ENCODE measurements around the gene GIT1.

GIT1 gene

GRCh38 chr17:29592850-29593551 lies 3.6 kb upstream of the GIT1 start, which contains the start of gene ANKRD13B:
TSS of gene ANKRD13B (plus strand) at chr17:29593132. CDS start at chr17:29593622, 490 bp downstream.
- peak; percentile 74 for DNase-seq

GRCh38 chr17:29591737-29592608 lies 2.5 kb upstream of the GIT1 start:
- DNase-seq, result peak; percentile 93

DNA sequence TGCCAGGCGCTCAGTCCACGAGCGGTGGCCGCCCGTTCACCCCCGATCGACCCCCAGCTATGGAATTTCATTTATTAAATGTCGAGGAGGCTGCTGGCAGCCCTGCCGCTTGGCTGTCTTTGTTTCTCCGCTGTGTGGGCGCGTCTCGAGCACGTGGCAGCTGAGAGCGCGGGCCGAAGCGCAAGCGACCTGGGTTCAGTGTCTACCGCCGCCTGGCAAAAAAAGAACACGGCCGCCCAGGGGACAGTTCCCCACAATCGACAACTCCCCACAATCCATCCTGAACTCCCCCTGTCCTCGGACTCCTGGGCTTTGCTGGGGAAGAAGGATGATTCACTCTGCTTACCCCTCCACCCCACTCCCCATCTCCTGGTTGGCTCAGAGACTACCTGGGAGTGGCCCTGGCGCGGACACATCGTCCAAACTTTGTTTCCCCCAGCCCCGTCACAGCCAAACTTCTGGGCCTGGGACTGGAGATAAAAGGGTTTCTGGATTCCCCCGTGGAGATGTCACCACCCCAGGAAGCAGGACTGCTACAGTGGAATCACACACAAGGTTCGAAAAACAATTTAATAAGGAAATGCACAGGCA lies 1.8 kb upstream of the GIT1 start:
- peak; percentile 93 for DNase-seq

- peak; percentile 67 for DNase-seq
Observed at GRCh38 chr17:29590411-29591145, 1.1 kb upstream of the GIT1 start.

DNA sequence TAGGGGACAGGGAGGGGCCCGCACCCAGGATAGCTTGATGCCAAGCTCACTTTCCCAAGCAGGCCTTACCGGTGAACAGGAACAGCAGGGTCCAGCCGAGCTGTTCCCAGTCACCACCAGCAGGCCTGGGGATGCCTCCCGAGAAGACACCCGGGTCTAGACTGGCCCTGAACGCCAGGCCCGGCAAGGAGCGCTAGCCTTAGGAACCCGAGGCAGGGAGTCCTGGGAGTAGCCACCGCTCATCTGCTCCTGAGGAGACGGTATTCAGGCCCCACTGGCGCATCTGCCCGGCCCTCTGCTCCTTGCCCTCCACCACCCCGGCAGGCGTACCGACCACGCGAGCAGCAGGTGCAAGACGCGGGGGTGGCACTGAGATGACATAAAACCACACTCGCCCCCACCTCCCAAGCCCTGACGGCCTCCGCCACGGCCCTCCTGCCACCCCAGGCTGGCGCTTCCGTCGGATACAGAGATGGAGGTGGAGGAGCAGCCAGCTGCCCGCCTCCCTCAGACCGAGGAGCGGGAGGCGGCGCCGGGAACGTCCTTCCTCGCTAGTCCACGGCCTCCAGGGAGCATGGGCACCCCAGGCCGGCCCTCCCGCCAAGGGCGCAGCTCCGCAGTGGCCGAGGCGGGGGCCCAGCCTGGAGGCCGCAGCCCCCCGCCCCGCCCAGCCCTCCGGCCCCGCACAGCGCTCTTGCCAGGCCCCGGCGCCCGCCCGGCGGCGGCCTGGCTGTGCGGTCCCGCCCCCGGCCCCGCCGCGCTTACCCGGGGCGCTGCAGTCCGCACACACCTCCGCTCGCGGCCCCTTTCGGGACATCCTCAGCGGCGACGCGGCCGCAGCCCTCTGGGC lies 661 bp downstream of the GIT1 start:
- no peak for DNase-seq

DNA sequence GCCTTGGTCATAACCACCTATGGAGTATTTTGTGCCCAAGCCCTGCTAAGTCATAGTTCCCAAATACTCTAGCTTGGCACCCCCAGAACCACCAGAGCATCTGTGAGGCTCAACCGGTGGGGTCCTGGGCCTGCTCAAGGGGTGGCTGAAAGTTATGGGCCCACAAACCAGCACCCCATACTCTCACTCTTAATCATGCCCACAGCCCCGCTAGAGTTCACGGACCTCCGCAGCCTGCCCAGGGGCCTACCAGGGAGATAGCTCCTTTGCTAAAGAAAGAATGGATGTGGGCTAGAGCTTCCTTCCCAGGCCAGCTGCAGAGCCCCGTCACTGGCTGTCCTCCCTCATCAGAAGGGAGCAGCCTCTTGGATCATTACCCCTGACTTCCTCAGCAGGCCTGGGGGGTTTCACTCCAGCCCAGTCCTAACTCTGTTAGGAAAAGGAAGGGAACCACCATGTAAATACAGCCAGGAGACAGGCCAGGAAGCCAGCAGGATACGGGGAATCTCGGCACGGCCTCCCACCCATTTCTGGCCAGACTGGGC lies 1.4 kb downstream of the GIT1 start:
- no peak for DNase-seq

GRCh38 chr17:29587591-29587990 lies 1.9 kb downstream of the GIT1 start:
- DNase-seq, result no peak

- DNase-seq, result no peak
Observed at GRCh38 chr17:29586676-29587469, 2.6 kb downstream of the GIT1 start.

GRCh38 chr17:29585080-29585751 lies 4.2 kb downstream of the GIT1 start:
- no peak for DNase-seq

DNA sequence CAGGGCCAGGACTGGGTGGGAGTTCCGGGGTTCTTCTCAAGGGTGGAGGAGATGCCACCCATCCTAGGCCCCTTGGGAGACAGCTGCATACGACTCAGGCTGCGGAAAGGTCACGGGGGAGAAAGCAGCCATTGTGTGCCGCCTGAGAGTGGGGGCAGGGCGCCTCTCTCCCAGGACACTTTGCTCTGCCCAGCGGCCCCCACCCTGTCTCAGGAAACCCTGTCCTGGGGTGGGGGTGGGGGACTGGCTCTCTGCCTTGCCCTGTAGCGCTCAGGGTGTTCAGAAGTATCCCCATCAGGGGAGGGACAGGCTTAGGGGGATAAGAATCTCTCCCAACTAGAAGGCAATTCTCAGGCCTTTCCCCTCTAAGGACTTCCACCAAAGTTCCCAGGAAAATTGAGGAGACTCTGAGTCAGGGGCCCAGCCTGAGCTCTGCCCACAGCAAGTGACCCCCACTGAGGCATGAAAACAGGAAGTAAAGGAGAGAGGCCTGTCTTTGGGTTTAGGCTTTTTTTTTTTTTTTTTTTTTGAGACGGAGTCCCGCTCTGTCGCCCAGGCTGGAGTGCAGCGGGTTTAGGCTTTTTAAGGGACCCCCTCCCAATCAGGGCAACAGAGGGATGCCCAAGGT lies 4.9 kb downstream of the GIT1 start:
- DNase-seq, result no peak

GRCh38 chr17:29583324-29584248 lies 5.9 kb downstream of the GIT1 start:
- peak; percentile 59 for DNase-seq

- DNase-seq, result peak; percentile 81
Observed at GRCh38 chr17:29582772-29583171, 6.7 kb downstream of the GIT1 start.

DNA sequence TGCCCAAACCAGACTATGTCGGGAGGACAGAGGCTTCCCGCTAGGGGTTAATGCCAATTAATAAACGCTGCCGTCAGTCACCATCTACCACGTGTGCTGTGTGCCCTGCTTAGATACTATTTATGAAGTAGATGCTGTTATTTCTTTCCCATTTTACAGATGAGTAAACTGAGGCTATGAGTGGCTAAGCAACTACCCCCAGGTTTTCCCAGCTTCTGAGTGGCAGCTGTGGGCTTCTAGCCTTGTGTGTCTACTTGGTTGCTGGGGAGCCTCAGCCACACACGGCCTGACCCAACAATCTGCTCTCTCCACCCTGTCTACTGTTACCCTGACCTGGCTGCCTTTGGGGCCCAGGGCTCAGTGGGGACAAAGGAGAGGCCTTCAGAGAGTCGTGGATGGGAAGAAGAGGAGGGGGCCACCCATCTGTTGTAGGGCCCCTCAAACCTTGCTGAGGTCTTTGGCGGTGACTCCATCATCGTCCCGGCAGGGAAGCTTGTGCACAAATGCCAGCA lies 7.1 kb downstream of the GIT1 start:
- DNase-seq, result peak; percentile 62

GRCh38 chr17:29581583-29582253 lies 7.7 kb downstream of the GIT1 start:
- peak; percentile 23 for DNase-seq

DNA sequence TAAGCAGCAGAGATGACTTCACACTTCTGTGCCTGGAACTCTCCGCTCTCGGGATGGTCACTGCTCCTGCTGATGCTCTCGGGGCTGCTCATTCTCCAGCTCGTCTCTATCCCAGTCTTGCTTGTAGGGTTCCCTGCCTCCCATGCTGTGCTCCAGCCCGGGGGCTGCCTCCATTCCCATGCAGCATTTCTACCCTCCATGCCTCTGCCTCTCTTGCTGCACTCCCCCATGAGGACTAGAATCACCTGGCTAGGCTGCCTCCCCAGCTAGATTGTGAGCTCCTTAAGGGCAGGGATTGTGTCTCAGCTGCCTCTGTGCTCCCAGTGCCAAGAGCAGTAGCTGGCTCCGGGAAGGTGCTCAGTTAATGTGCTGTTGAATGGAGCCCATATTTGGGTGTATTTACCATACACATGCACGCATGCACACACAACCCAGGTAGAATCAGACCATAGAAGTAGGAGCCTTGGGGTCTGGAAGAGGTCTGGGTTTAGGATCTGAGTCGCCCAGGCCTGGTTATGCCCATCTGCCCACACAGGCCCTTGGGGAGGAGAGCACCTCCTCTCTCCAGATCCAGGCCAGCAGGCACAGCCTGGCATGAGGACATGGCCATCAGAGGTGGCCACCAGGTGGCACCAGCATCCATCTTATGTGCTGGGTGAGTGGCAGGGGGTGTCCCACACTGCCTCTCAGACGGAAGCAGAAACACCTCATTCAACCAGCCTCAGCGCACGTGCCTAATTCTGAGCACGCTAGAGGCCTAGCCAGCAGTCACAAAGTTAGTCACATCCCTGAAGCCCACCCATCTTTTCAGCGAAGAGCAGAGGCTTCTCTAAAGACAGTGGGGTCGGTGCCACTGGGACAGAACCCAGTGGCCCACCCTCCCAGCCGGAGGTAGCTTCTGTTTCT lies 9.3 kb downstream of the GIT1 start:
- peak; percentile 90 for DNase-seq

DNA sequence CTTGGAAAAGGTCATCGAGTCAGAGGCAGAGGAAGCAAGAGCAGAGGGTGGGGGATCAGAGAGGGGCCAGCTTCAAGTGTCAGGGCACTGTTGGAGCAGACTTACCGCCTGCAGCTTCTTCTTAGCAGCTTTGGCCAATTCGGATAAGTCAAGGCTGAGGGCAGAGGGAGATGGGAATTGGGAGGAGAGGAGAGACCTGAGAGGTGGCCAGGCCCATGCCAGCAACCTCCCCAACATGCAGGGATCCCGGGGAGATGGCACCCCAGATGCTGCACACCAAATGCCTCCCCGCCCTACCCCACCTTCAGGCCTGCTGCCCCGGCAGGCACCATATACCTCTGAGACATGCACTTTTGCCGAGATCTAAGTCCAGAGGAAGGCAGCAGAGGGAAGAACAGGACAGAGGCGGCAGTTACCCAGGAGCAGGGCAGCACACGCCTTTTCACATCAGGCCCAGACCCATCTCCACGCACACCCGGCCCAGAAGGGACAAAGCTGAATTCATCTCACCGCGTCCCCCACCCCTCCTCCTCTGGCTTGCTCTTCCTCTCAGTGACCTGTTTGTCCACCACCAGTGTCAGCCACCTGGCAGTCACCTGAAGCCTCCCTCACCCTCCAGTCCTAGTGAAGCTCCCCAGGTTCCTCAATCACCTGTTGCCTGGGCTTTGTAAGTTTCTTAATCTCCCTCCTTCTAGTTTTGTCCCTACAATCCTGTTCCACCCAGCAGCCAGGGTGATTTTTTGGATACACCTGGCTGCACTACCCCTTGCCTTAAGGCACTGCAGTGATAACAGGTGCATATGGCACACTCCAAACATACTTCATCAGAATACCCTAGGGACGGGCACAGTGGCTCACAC lies 10.6 kb downstream of the GIT1 start:
- DNase-seq, result no peak

Data from NCI-H1694 treated with DMSO at 0.1 percent for 48 hours (cell line).